Measurements from ENCODE around the gene TBPL1.
A peak's percentile ranks its signal among the peaks of the same experiment; 100 is the strongest.

TBPL1 gene

DNA sequence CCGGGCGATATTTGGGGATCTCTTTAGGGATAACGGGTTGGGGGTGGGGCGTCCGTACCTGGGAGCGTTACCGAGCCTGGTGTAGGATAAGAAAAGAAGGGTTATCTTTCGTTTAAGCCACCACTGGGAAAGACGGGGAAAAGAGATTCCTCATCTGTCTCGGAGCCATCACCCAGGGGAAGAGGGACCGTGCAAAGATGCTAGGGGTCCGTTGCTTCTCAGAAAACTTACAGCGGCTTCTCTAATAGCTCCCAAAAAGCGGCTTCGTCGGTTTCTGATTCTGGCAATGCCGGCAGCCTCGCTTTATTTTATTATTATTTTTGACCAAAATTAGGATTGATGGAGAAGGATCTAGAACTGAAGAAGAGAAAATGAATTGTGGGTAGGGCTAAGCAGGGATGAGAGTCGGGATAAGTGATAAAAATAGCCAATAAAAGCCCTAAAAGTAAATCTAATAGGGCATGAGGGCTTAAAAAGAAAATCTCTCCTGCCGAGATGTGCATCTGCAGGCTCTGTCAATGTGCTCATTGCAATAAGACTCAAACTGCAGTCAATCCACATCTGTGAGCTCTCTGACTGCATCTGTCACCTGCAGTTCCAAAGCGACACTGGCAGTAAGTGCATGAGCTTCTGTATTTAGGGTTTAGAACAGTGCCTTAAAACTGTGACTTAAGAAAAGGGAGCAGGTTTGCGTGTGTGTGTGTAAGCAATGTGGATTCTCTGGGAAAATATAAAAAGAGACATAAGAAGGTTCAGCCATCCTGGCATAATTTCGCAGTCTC is 801 bp downstream of the TBPL1 start:
- TF ChIP-seq, protein P1, sequence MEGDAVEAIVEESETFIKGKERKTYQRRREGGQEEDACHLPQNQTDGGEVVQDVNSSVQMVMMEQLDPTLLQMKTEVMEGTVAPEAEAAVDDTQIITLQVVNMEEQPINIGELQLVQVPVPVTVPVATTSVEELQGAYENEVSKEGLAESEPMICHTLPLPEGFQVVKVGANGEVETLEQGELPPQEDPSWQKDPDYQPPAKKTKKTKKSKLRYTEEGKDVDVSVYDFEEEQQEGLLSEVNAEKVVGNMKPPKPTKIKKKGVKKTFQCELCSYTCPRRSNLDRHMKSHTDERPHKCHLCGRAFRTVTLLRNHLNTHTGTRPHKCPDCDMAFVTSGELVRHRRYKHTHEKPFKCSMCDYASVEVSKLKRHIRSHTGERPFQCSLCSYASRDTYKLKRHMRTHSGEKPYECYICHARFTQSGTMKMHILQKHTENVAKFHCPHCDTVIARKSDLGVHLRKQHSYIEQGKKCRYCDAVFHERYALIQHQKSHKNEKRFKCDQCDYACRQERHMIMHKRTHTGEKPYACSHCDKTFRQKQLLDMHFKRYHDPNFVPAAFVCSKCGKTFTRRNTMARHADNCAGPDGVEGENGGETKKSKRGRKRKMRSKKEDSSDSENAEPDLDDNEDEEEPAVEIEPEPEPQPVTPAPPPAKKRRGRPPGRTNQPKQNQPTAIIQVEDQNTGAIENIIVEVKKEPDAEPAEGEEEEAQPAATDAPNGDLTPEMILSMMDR (conservative IDR thresholded peaks at IDR 0.05; ENCODE audit: low read depth): no peak
- DNase-seq (ENCODE audit: low spot score): no peak
- peak overlapping the region; percentile 92 for H3K27ac ChIP-seq
- POLR2A ChIA-PET (ENCODE audit: low non-redundant PET): no interaction called here
- CTCF ChIA-PET: interaction anchor here (0.6 to 1.3 kb wide), 3 partner anchors 48 to 110 kb away, joined by 3 to 4 read pairs (median 4); no protein-coding TSS in a partner anchor

DNA sequence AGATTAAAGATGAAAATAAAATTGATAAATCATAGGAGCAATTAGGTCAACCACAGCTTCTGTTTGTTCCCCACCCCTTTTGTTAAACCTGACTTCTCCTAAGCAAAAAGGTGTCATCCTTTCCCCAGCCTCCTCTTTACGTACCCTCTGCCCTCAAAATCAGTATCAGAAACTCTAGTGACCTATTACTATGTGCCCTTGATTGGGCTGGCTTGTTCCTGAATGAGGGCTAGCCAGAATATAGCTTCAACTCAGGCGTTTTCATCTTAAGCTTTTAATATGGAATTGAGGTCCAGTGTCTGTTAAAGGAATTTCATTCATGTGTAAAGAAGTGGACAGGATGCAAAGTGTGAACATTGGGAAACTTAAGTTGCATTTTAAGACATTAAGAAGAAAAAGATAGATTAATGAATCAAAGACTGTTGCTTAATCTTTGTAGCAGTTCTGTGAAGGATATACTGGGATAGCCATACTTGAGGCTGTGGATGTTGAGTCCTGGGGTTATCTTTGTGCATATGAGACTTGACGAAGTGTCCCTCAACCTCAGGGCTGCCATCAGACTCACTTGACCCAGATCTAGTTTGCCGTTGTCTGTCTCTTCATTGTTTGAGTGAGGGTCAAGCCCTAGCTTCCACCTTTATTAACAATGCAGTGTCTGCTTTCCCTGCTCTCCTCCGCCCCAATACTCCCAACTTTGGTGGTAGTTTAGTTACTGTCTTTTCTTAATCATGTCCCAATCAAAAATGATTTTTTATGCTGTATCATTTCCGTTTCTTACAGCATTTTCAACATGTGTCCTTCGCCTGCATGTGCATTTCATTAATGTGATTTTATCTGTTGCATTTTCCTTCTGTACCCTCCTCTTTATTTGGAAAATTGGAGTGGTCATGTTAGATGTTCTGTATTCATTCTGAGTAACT is 1.9 kb downstream of the TBPL1 start:
- TF ChIP-seq, protein P1 (conservative IDR thresholded peaks at IDR 0.05; ENCODE audit: low read depth): no peak
- CTCF ChIA-PET: interaction anchor here (0.6 to 0.9 kb wide), 3 partner anchors 18 to 106 kb away, joined by 3 to 4 read pairs (median 4); no protein-coding TSS in a partner anchor
- no peak overlapping the region for H3K27ac ChIP-seq
- no peak for DNase-seq (ENCODE audit: low spot score)
- POLR2A ChIA-PET (ENCODE audit: low non-redundant PET): no interaction called here

DNA sequence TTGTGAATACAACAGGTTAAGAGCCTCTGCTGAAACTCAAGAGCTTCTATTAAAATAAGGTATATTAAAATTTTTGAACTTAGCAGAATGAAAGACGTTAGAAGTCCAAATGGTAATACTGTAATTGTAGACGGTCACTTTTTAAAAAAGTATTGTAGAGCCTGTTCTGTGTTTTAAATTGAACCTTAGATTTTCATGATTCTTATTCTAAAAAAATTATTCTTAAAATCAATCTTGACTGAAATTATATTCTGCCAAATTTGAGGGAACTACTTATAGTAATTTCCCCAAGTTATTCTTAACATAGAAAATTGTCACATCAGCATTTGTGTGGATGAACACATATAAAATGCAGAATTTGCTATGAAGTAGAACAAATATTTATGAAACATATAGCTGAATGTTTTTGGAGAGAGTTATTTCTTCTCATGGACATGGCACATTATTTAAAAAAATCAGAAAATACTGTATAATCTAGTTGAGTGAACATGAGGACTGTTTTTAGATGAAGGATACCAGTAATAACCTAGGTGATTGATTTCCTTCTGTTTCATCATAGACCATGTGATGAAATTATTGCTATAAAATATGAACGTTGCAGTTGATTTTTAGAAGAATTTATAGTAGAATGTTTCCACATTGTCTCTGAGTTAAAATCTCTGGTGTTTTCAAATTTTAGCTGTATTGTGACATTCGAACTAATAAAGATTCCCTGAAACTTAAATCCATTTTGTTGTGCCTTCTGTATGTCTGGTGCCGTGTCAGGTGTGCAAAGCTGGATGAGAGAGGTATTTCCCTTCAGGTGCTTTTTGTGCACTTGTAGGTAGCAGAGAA is 2.8 kb downstream of the TBPL1 start:
- DNase-seq (ENCODE audit: low spot score): no peak
- TF ChIP-seq, protein P1 (conservative IDR thresholded peaks at IDR 0.05; ENCODE audit: low read depth): no peak
- ChIA-PET CTCF (interaction anchor here (0.9 kb wide), 1 partner anchor 17 kb away, joined by 4 read pairs; no protein-coding TSS in a partner anchor), POLR2A (ENCODE audit: low non-redundant PET) (no interaction called here)
- H3K27ac ChIP-seq: no peak overlapping the region

DNA sequence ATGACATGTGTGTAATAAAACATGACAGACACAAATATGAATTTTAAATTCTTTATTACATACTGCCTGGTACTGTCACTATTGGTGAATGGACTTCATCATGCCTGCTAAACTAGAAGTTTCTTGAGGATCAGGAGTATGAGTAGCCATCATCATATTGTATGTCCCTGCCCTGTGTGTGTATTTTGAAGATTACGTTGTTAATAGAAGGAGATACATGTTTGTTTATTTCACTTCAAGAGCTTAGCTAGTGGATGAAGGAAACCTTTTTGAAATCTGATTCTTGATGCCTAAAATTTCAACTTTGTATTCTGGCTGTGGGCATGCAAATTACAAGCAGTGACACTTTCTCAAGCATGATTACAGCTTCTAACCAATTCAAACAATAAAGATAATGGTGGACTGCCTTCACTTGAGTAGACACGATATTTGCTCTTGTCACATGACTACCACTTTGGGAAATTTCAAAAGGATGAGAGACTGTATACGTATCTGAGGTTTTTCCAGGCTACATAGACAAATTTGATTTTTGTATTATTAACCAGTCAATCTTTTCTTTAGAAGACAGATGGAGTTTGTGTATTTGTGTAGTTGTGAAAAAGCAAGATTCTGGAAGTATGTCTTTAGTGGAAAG is 3.5 kb downstream of the TBPL1 start:
- ChIA-PET CTCF (no interaction called here), POLR2A (ENCODE audit: low non-redundant PET) (no interaction called here)

DNA sequence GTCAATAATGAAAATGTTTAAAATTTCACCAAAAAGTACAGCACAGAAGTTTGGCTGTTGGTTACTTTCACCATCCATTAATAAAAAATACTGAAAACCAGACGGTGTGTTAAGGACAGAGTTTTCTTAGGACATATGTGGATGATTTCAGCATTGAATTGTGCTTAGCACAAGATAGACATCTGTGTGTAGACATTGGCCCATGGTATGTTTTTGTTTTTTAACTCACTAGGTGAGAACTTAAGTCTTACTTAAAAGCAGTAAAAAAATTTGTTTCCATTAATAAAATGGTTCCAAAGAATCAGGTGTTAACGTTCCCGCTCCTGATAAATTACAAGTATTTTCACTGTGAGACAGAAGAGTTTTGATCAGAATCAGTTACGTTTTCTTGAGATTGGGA is 4.2 kb downstream of the TBPL1 start:
- no peak overlapping the region for H3K27ac ChIP-seq
- no peak for DNase-seq (ENCODE audit: low spot score)
- TF ChIP-seq, protein P1 (conservative IDR thresholded peaks at IDR 0.05; ENCODE audit: low read depth): no peak
- ChIA-PET CTCF (no interaction called here), POLR2A (ENCODE audit: low non-redundant PET) (no interaction called here)

More for the DNA sequence above, 3.5 kb downstream of the TBPL1 start:
- DNase-seq (ENCODE audit: low spot score): no peak
- H3K27ac ChIP-seq: no peak overlapping the region
- TF ChIP-seq, protein P1 (conservative IDR thresholded peaks at IDR 0.05; ENCODE audit: low read depth): no peak

Measured in RWPE1 (cell line).